ENCODE results near the gene HCRT.

Gene HCRT

GRCh38 chr17:42193216-42193968, 8.1 kb upstream of the HCRT start:
- Histone ChIP-seq H3K9me2 (replicated peaks; ENCODE audit: insufficient read depth, low read length) (no peaks in the 10 kb centered on the region), H3K9me3 (replicated peaks; ENCODE audit: insufficient read depth, low read length) (no peaks in the 10 kb centered on the region), H3K4me2 (ENCODE audit: low read depth, low read length) (peak overlapping the region; percentile 75), H3K9ac (ENCODE audit: low read length) (peak overlapping the region; percentile 77), H3K4me3 (ENCODE audit: low read length) (peak overlapping the region; percentile 97), H2AFZ (ENCODE audit: low read length) (peak overlapping the region; percentile 98), H3K79me2 (ENCODE audit: low read length) (peaks cover 5% of the 10 kb centered on the region; the same call in 1 of the 2 replicates), H3K4me1 (ENCODE audit: low read length) (no peaks in the 10 kb centered on the region; the same call in 1 of the 2 replicates), H3K36me3 (replicated peaks; ENCODE audit: insufficient read depth, low read length) (no peaks in the 10 kb centered on the region), H4K20me1 (ENCODE audit: insufficient read depth, low read length) (no peaks in the 10 kb centered on the region), H3F3A (ENCODE audit: insufficient read depth, low read length) (no peaks in the 10 kb centered on the region), H3K27me3 (replicated peaks; ENCODE audit: insufficient read depth, low read length) (no peaks in the 10 kb centered on the region), H3K27ac (ENCODE audit: low read length) (no peak overlapping the region)
- TF ChIP-seq CTCF (IDR thresholded peaks at IDR 0.05; ENCODE audit: low read length) (no peak), EZH2phosphoT487 (IDR thresholded peaks at IDR 0.05; ENCODE audit: low read length) (no peak), EZH2 (optimal IDR thresholded peaks at IDR 0.05; ENCODE audit: low read depth, low read length) (no peak)
- DNase-seq: no peak

GRCh38 chr17:42192189-42193126, 7.2 kb upstream of the HCRT start:
- DNase-seq: no peak
- no peaks in the 10 kb centered on the region; the same call in 1 of the 2 replicates for H3K4me1 ChIP-seq (ENCODE audit: low read length)
- H3K9ac ChIP-seq (ENCODE audit: low read length): no peak overlapping the region
- H3K9me2 ChIP-seq (replicated peaks; ENCODE audit: insufficient read depth, low read length): no peaks in the 10 kb centered on the region
- no peak overlapping the region for H3K4me2 ChIP-seq (ENCODE audit: low read depth, low read length)
- peaks cover 5% of the 10 kb centered on the region; the same call in 1 of the 2 replicates for H3K79me2 ChIP-seq (ENCODE audit: low read length)
- H3F3A ChIP-seq (ENCODE audit: insufficient read depth, low read length): no peaks in the 10 kb centered on the region
- H3K9me3 ChIP-seq (replicated peaks; ENCODE audit: insufficient read depth, low read length): no peaks in the 10 kb centered on the region
- H2AFZ ChIP-seq (ENCODE audit: low read length): no peak overlapping the region
- H3K27me3 ChIP-seq (replicated peaks; ENCODE audit: insufficient read depth, low read length): no peaks in the 10 kb centered on the region
- no peak overlapping the region for H3K4me3 ChIP-seq (ENCODE audit: low read length)
- H3K36me3 ChIP-seq (replicated peaks; ENCODE audit: insufficient read depth, low read length): no peaks in the 10 kb centered on the region
- H3K27ac ChIP-seq (ENCODE audit: low read length): no peak overlapping the region
- H4K20me1 ChIP-seq (ENCODE audit: insufficient read depth, low read length): no peaks in the 10 kb centered on the region
- TF ChIP-seq EZH2phosphoT487 (IDR thresholded peaks at IDR 0.05; ENCODE audit: low read length) (no peak), EZH2 (optimal IDR thresholded peaks at IDR 0.05; ENCODE audit: low read depth, low read length) (no peak), CTCF (IDR thresholded peaks at IDR 0.05; ENCODE audit: low read length) (no peak)

GRCh38 chr17:42191275-42191608, 6.0 kb upstream of the HCRT start:
- Histone ChIP-seq H3F3A (ENCODE audit: insufficient read depth, low read length) (no peaks in the 10 kb centered on the region; the same call in 1 of the 2 replicates), H3K79me2 (ENCODE audit: low read length) (peaks cover 5% of the 10 kb centered on the region; the same call in 1 of the 2 replicates), H3K4me2 (ENCODE audit: low read depth, low read length) (no peak overlapping the region), H3K9me2 (replicated peaks; ENCODE audit: insufficient read depth, low read length) (no peaks in the 10 kb centered on the region), H3K27me3 (replicated peaks; ENCODE audit: insufficient read depth, low read length) (no peaks in the 10 kb centered on the region), H3K4me3 (ENCODE audit: low read length) (no peak overlapping the region), H3K27ac (ENCODE audit: low read length) (no peak overlapping the region), H3K9ac (ENCODE audit: low read length) (no peak overlapping the region), H3K9me3 (replicated peaks; ENCODE audit: insufficient read depth, low read length) (no peaks in the 10 kb centered on the region), H4K20me1 (ENCODE audit: insufficient read depth, low read length) (no peaks in the 10 kb centered on the region), H3K4me1 (ENCODE audit: low read length) (no peaks in the 10 kb centered on the region; the same call in 1 of the 2 replicates), H3K36me3 (replicated peaks; ENCODE audit: insufficient read depth, low read length) (no peaks in the 10 kb centered on the region), H2AFZ (ENCODE audit: low read length) (no peak overlapping the region)
- TF ChIP-seq CTCF (IDR thresholded peaks at IDR 0.05; ENCODE audit: low read length): no peak
- TF ChIP-seq EZH2phosphoT487 (IDR thresholded peaks at IDR 0.05; ENCODE audit: low read length): no peak
- no peak for TF ChIP-seq EZH2 (optimal IDR thresholded peaks at IDR 0.05; ENCODE audit: low read depth, low read length)
- DNase-seq: no peak
